Diencephalon (tissue), 1 donor: ENCODE measurements around the gene PHLDB3. TPM values are rescaled to one million over a fixed set of nuclear protein-coding genes. Genes with fewer than 3 reads are reported as not detected.

Source experiments
- total RNA-seq: library from RNA; depleted of rRNA; stranded (reverse); fragments of >200 nt; gene quantifications from one replicate; pipeline ENCODE4 v1.2.3, GENCODE V29; 2014

Gene PHLDB3
- total RNA-seq = 3.7 TPM

GRCh38 chr19:43504426-43505185, at the start of gene PHLDB3:
TSS of gene PHLDB3 (minus strand) at chr19:43504746. CDS start at chr19:43504118, 628 bp downstream.

DNA sequence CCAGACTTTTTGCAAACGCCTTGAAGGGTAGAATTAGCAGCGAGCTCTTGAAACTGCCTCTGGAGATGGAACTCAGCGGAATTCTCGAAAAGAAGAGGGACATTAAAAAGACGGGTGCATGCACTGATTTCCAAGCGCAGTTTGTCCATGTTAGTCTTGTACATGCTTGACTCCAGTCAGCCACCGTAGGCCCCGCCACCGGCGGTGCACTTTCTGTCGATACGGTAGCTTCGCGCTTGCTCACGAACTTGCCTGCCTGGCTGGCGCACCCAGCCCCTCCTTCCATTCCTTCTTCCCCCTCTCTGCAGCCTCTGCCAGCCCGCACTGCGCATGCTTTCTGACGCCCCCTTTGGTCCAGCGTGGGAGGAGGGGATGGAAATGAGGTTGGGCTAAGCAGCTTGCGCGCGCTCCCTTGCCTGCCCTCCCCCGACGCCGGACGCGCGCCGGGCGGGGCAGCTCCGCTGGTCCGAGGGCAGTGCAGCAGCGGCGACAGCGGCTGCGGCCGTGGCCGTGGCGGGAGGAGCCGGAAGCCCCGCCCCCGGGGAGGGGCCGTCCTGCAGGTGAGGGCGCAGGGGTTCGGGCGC, 28.5 kb upstream of the PHLDB3 start, which contains the start of gene ZNF575:
TSS of gene ZNF575 (plus strand) at position 227 of the 584 bp plus-strand sequence. CDS start 1,235 bp downstream, outside the sequence.

DNA sequence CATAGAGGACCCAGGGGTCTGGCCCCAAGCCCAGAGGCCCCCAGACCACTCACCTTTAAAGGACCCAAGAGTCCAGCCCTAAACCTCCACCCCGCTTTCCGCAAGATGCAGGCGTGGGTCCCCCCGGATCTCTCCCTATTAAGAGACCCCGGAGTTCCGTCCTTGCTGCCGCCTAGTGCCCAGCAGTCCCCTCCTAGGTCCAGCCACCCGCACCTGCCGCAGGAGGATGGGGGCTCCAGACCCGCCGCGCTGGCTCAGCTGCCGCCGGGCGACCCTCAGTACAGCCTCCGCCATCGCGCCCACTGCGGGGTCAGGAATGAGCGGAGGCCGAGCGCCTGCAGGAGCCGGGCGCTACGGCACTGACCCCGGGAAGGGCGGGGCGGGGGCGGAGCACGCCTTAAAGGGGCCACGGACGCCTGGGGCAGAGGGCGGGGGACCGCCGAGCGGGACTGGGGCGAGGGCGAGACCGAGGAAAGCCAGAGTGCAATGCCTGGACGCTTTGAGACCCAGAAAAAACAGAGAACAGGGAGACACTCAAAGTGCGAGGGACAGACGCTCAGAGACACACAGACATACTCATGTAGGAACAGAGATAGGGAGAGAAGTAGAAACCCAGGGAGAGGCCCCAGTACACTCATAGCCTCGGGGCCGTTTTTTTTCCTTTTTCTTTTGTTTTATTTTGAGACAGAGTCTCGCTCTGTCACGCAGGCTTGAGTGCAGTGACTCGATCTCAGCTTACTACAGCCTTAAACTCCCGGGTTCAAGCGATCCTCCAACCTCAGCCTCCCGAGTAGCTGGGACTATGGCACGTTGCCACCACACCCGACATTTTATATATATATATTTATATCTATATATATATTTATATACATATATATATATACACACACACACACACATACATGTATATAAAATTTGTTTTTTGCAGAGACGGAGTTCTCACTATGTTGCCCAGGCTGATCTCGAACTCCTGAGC, 22.6 kb upstream of the PHLDB3 start, which contains the start of gene ETHE1:
TSS of gene ETHE1 (minus strand) at position 318 of the 976 bp plus-strand sequence. CDS start at position 294, 24 bp downstream.

DNA sequence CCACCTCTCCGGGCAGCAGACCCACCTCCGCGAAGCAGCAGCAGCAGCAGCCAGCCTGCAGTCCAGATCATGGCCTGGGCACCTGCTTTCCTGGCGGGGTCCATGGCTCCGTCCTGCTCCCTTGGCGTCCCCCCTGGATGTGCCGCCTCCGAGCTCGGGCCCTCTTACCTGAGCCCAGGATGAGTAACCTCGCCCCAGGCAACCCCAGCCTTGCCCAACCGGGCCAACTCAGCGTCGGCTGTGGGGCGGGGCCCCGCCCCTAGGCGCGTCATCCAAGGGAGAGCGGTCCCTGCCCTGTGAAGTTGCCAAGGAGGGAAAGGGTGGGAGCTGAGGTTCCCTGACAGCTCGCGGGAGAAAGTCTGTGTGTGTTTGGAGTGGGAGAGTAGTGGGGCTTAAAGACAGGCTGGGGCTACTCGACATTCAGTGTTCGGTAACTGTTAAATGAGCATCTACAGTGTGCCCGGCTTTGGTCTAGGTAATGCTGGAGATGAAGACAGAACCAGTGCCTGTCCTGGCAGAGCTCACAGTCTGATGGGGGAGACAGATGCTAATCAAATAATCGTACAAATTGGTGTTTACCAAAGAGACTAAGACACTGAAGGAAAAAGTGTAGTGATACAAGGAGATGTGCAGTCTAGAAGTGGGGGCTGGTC, 39.0 kb downstream of the PHLDB3 start, which contains the start of gene LYPD3:
TSS of gene LYPD3 (minus strand) at position 141 of the 653 bp plus-strand sequence. CDS start at position 104, 37 bp downstream.

Other genes with a start within 250 kb of the PHLDB3 start
- gene PSG9, start 235.2 kb downstream of the PHLDB3 start, total RNA-seq = not detected
- 1.8 TPM for gene CD177, start 151.1 kb downstream of the PHLDB3 start, total RNA-seq
- not detected for gene TEX101, start 89.9 kb downstream of the PHLDB3 start, total RNA-seq
- gene LYPD3, start 39.1 kb downstream of the PHLDB3 start, total RNA-seq = 0.46 TPM
- gene ETHE1, start 22.5 kb upstream of the PHLDB3 start, total RNA-seq = 18.2 TPM
- 1.8 TPM for gene ZNF575, start 28.4 kb upstream of the PHLDB3 start, total RNA-seq
- 16.4 TPM for gene XRCC1, start 70.8 kb upstream of the PHLDB3 start, total RNA-seq
- gene PINLYP, start 71.1 kb upstream of the PHLDB3 start, total RNA-seq = 8.1 TPM
- gene IRGQ, start 91.4 kb upstream of the PHLDB3 start, total RNA-seq = 134 TPM
- 11.1 TPM for gene ZNF576, start 91.8 kb upstream of the PHLDB3 start, total RNA-seq
- gene SRRM5, start 107.3 kb upstream of the PHLDB3 start, total RNA-seq = not detected
- 107 TPM for gene ZNF428, start 114.9 kb upstream of the PHLDB3 start, total RNA-seq
- 93.2 TPM for gene CADM4, start 135.1 kb upstream of the PHLDB3 start, total RNA-seq
- gene PLAUR, start 165.4 kb upstream of the PHLDB3 start, total RNA-seq = 3.7 TPM
- gene IRGC, start 211.3 kb upstream of the PHLDB3 start, total RNA-seq = not detected